Activated naive CD8-positive, alpha-beta T cell treated with anti-CD3 and anti-CD28 coated beads for 36 hours (primary cell): ENCODE data around the gene LSM11. TPM values are rescaled to one million over a fixed set of nuclear protein-coding genes. Genes with fewer than 3 reads are reported as not detected.

Experiments used
- DNase-seq: peaks from one replicate; pipeline ENCODE4 v3.0.0; 2021
- H3K27ac Mint-ChIP-seq: one replicate; pipeline ENCODE4 v1.8.0; 2022; ENCODE audit warnings: mild to moderate bottlenecking, moderate library complexity, mixed read lengths
- H3K27me3 Mint-ChIP-seq: one replicate; pipeline ENCODE4 v1.8.0; 2022; ENCODE audit warnings: mild to moderate bottlenecking, mixed read lengths
- H3K36me3 Mint-ChIP-seq: one replicate; pipeline ENCODE4 v1.8.0; 2021; ENCODE audit warnings: mild to moderate bottlenecking, mixed read lengths
- H3K4me1 Mint-ChIP-seq: one replicate; pipeline ENCODE4 v1.8.0; 2021; ENCODE audit warnings: mixed read lengths
- H3K4me3 Mint-ChIP-seq: one replicate; pipeline ENCODE4 v1.8.0; 2022; ENCODE audit warnings: mild to moderate bottlenecking, moderate library complexity, mixed read lengths
- H3K9me3 Mint-ChIP-seq: one replicate; pipeline ENCODE4 v1.8.0; 2022; ENCODE audit warnings: mixed read lengths
- total RNA-seq, 2 experiments: library from RNA; stranded (reverse); gene quantifications; one replicate each; pipeline ENCODE4 v1.2.3, GENCODE V29; 2021

Gene LSM11
- total RNA-seq, 2 experiments from 2014 or later: 6.7 to 7.5 TPM

- Mint-ChIP-seq H3K27me3 (no peaks in the 10 kb centered on the region), H3K36me3 (no peaks in the 10 kb centered on the region), H3K9me3 (no peaks in the 10 kb centered on the region), H3K4me1 (no peaks in the 10 kb centered on the region), H3K27ac (no peak overlapping the region), H3K4me3 (no peak overlapping the region)
- DNase-seq: no peak
Measured at GRCh38 chr5:157778121-157778805, 34.8 kb downstream of the LSM11 start.

GRCh38 chr5:157779221-157779620 is 35.7 kb downstream of the LSM11 start:
- H3K27ac Mint-ChIP-seq: no peak overlapping the region
- no peak overlapping the region for H3K4me3 Mint-ChIP-seq
- no peaks in the 10 kb centered on the region for H3K36me3 Mint-ChIP-seq

GRCh38 chr5:157785801-157786200 is 42.3 kb downstream of the LSM11 start:
- H3K27me3 Mint-ChIP-seq: no peaks in the 10 kb centered on the region
- peaks cover 8% of the 10 kb centered on the region for H3K36me3 Mint-ChIP-seq
- DNase-seq: no peak
- no peak overlapping the region for H3K27ac Mint-ChIP-seq
- H3K4me1 Mint-ChIP-seq: no peaks in the 10 kb centered on the region
- no peaks in the 10 kb centered on the region for H3K9me3 Mint-ChIP-seq
- H3K4me3 Mint-ChIP-seq: no peak overlapping the region

More at GRCh38 chr5:157779221-157779620, 35.7 kb downstream of the LSM11 start:
- no peak for DNase-seq
- Mint-ChIP-seq H3K9me3 (no peaks in the 10 kb centered on the region), H3K4me1 (no peaks in the 10 kb centered on the region), H3K27me3 (no peaks in the 10 kb centered on the region)

GRCh38 chr5:157793301-157793700 is 49.8 kb downstream of the LSM11 start:
- H3K36me3 Mint-ChIP-seq: peaks cover 21% of the 10 kb centered on the region
- no peak for DNase-seq
- H3K27ac Mint-ChIP-seq: peak overlapping the region; percentile 75
- H3K27me3 Mint-ChIP-seq: no peaks in the 10 kb centered on the region
- no peak overlapping the region for H3K4me3 Mint-ChIP-seq
- peaks cover 11% of the 10 kb centered on the region for H3K4me1 Mint-ChIP-seq
- no peaks in the 10 kb centered on the region for H3K9me3 Mint-ChIP-seq

GRCh38 chr5:157799578-157799977 is 56.1 kb downstream of the LSM11 start:
- no peaks in the 10 kb centered on the region for H3K4me1 Mint-ChIP-seq

GRCh38 chr5:157800137-157800536 is 56.6 kb downstream of the LSM11 start:
- H3K27ac Mint-ChIP-seq: no peak overlapping the region
- DNase-seq: no peak
- no peaks in the 10 kb centered on the region for H3K27me3 Mint-ChIP-seq
- H3K9me3 Mint-ChIP-seq: no peaks in the 10 kb centered on the region
- H3K36me3 Mint-ChIP-seq: peaks cover 18% of the 10 kb centered on the region
- no peak overlapping the region for H3K4me3 Mint-ChIP-seq
- no peaks in the 10 kb centered on the region for H3K4me1 Mint-ChIP-seq

More at GRCh38 chr5:157799578-157799977, 56.1 kb downstream of the LSM11 start:
- Mint-ChIP-seq H3K36me3 (peaks cover 16% of the 10 kb centered on the region), H3K27ac (no peak overlapping the region), H3K27me3 (no peaks in the 10 kb centered on the region), H3K4me3 (no peak overlapping the region), H3K9me3 (no peaks in the 10 kb centered on the region)
- no peak for DNase-seq

- DNase-seq: no peak
- no peaks in the 10 kb centered on the region for H3K27me3 Mint-ChIP-seq
- H3K4me1 Mint-ChIP-seq: no peaks in the 10 kb centered on the region
- peaks cover 24% of the 10 kb centered on the region for H3K36me3 Mint-ChIP-seq
- H3K9me3 Mint-ChIP-seq: no peaks in the 10 kb centered on the region
- no peak overlapping the region for H3K27ac Mint-ChIP-seq
- H3K4me3 Mint-ChIP-seq: no peak overlapping the region
Measured at GRCh38 chr5:157802736-157803135, 59.2 kb downstream of the LSM11 start.

GRCh38 chr5:157808043-157808442 is 64.5 kb downstream of the LSM11 start:
- H3K4me3 Mint-ChIP-seq: no peak overlapping the region
- H3K9me3 Mint-ChIP-seq: no peaks in the 10 kb centered on the region
- peaks cover 5% of the 10 kb centered on the region for H3K4me1 Mint-ChIP-seq
- no peak for DNase-seq
- H3K27me3 Mint-ChIP-seq: no peaks in the 10 kb centered on the region
- H3K27ac Mint-ChIP-seq: no peak overlapping the region
- H3K36me3 Mint-ChIP-seq: peaks cover 19% of the 10 kb centered on the region

Other genes with a start within 250 kb of the LSM11 start
- 1 to 10 TPM; 2.8 to 3.5 TPM for gene ADAM19, start 167.9 kb upstream of the LSM11 start, total RNA-seq
- not detected for gene SOX30, start 91.3 kb upstream of the LSM11 start, total RNA-seq
- not detected for gene C5orf52, start 72.2 kb upstream of the LSM11 start, total RNA-seq
- 10 to 100 TPM; 29.2 to 32.1 TPM for gene THG1L, start 12.3 kb upstream of the LSM11 start, total RNA-seq
- 10 to 100 TPM; 80.7 to 83.9 TPM for gene CLINT1, start 115.4 kb downstream of the LSM11 start, total RNA-seq